Spleen (tissue), 11 donors: ENCODE results near the gene SNRNP48. TPM values are rescaled to one million over a fixed set of nuclear protein-coding genes. Genes with fewer than 3 reads are reported as not detected.

Experiments
- DNase-seq: peaks from one replicate; pipeline ENCODE4 v3.0.0-alpha.2; 2020
- H3K27ac ChIP-seq, 8 donors: fragments of 200-600 bp; sonication (generic) in 7 of 8; 1 replicate in 4 of 8; 2 replicates in 4 of 8; pipeline versions ENCODE4 v1.5.0 to v1.8.0; 2016 to 2021; ENCODE audit warnings: inconsistent platforms in 4 of 8, mild to moderate bottlenecking in 4 of 8, moderate library complexity in 1 of 8
- H3K27me3 ChIP-seq, 7 donors: fragments of 200-600 bp; sonication (generic) in 6 of 7; replicated peaks in 1 of 7; 1 replicate in 4 of 7; 2 replicates in 3 of 7; pipeline versions ENCODE4 v1.5.0 to v1.8.0; 2016 to 2021; ENCODE audit warnings: inconsistent platforms in 3 of 7, mild to moderate bottlenecking in 1 of 7
- H3K36me3 ChIP-seq, 6 donors: fragments of 200-600 bp; sonication (generic) in 5 of 6; 1 replicate in 4 of 6; 2 replicates in 2 of 6; pipeline versions ENCODE4 v1.5.0 to v1.8.0; 2016 to 2021; ENCODE audit warnings: inconsistent platforms in 2 of 6
- H3K4me1 ChIP-seq, 6 donors: fragments of 200-600 bp; sonication (generic) in 5 of 6; 1 replicate in 3 of 6; 2 replicates in 3 of 6; pipeline versions ENCODE4 v1.5.0 to v1.8.0; 2016 to 2021; ENCODE audit warnings: inconsistent platforms in 3 of 6
- H3K4me3 ChIP-seq, 8 donors: fragments of 200-600 bp; sonication (generic) in 7 of 8; 1 replicate in 4 of 8; 2 replicates in 4 of 8; pipeline versions ENCODE4 v1.5.0 to v1.8.0; 2016 to 2021; ENCODE audit warnings: inconsistent platforms in 4 of 8, mild to moderate bottlenecking in 4 of 8, moderate library complexity in 2 of 8
- H3K9me3 ChIP-seq, 8 donors: fragments of 200-600 bp; sonication (generic) in 7 of 8; 1 replicate in 4 of 8; 2 replicates in 4 of 8; pipeline versions ENCODE4 v1.5.0 to v1.8.0; 2016 to 2021; ENCODE audit warnings: inconsistent platforms in 4 of 8
- POLR2A ChIP-seq, 3 donors: fragments of 450-650 bp; IDR thresholded peaks; one replicate each; pipeline ENCODE4 v1.5.1; 2017; ENCODE audit warnings: antibody characterized with exemption in 3 of 3, mild to moderate bottlenecking in 1 of 3
- POLR2AphosphoS5 ChIP-seq, 3 donors: sonication (generic); formaldehyde crosslinking; IDR thresholded peaks; one replicate each; pipeline ENCODE4 v1.5.1; 2017; ENCODE audit warnings: antibody characterized with exemption in 3 of 3
- WGBS, 5 donors: extraction: QIAGEN DNeasy Blood & Tissue Kit in 3 of 5; methylation state at CpG; one replicate each; pipeline versions ENCODE4 v1.1.5 to v1.1.7; 2013 to 2018; 5-methylcytosine and 5-hydroxymethylcytosine counted together
- intact Hi-C: fragments of 100-400 bp; cut with DNase I; formaldehyde crosslinking; loops from one replicate; pipeline ENCODE4 v1.15.0; 2023; ENCODE audit warnings: low total_unique reads
- polyA plus RNA-seq, 3 donors: library from polyadenylated mRNA; stranded (reverse); fragments of 200-250 nt; gene quantifications; one replicate each; pipeline ENCODE4 v1.2.1, GENCODE V29; 2013
- total RNA-seq, 7 donors: library from RNA; depleted of rRNA in 3 of 7; stranded (reverse); fragments of >200 nt in 3 of 7; fragmentation: NEBNext Ultra II Directional in 4 of 7; extraction: Animal tissue kit (Norgen Biotek cat#: 25700) in 4 of 7; gene quantifications; one replicate each; pipeline versions ENCODE4 v1.1.0 to v1.2.1, GENCODE V29; 2016 to 2021
- TF ChIP-seq, protein P1 (sequence below), 11 experiments: fragments of 200-600 bp in 7 of 11; fragments of 450-650 bp in 4 of 11; sonication (generic) in 4 of 11; IDR thresholded peaks in 8 of 11; conservative IDR thresholded peaks in 3 of 11; 1 replicate in 7 of 11; 2 replicates in 4 of 11; pipeline versions ENCODE4 v1.4.0 to v1.8.0; 2016 to 2021; ENCODE audit warnings: antibody characterized with exemption in 11 of 11, inconsistent platforms in 4 of 11, mild to moderate bottlenecking in 1 of 11
- donor health status: healthy with polysubstance abuse.
- donor health status: DM: no; HTN: no; CAD: no; lungs with moderate emphysema.
- donor health status: DM: no; HTN: no; CAD: no.
- donor health status: Bipolar disorder and iron deficiency.
- donor health status: healthy.
- donor health status: DM: no; HTN: no; CAD: no.
- donor health status: DM: yes; HTN: yes; CAD: no.

SNRNP48 gene
- total and polyA plus RNA-seq, 10 donors, result 4.8 to 23.8 (median 14.2) TPM

DNA sequence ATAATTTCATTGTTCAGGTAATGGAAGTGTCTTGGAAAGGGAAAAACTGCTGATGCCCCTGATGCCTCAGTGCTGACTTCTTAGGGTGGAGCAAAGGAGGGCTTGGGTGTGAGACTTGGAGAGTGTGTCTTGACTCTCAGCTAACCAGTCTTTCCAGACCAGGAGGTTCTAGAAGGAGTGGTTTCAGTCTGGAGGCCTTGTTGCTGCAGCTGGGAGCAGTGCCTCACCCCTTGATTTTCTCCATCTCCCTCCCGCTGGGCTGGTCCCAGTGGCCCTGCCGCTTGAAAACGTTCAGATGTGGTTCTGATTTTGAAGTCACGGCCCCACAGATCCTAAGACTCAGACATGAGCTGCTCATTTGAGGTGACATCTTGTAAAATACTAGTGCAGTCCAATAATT is 43.1 kb upstream of the SNRNP48 start:
- no peak overlapping the region for H3K27ac ChIP-seq

DNA sequence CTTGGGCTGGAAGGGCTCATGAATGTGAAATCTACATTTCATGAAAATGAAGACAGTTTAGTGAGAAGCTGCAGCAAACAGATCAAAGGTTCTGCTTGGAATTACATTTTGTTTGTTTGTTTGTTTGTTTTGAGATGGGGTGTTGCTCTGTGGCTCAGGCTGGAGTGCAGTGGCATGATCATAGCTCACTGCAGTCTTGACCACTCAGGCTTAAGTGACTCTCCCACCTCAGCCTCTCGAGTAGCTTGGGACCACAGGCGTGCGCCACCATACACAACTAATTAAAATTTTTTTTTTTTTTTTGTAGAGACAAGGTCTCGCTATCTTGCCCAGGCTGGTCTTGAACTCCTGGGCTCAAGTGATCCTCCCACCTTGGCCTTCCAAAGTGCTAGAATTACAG is 42.7 kb upstream of the SNRNP48 start:
- H3K27me3 ChIP-seq, result peaks cover 0 to 76% (median 13%) of the 10 kb centered on the region in 7 donors
- peaks cover under 1 to 30% (median 14%) of the 10 kb centered on the region in 6 donors for H3K4me1 ChIP-seq
- H3K4me3 ChIP-seq, result no peak overlapping the region
- intact Hi-C loops, result no loop called here
- no peaks in the 10 kb centered on the region for H3K9me3 ChIP-seq
- H3K27ac ChIP-seq, result no peak overlapping the region
- TF ChIP-seq POLR2A (IDR thresholded peaks at IDR 0.05), result no peak
- 91 to 97% (median 93%) methylated on average over 4 of the region's 4 CpGs for WGBS, 5 donors
- no peaks in the 10 kb centered on the region for H3K36me3 ChIP-seq
- DNase-seq, result no peak

More for the DNA sequence above, 43.1 kb upstream of the SNRNP48 start:
- H3K36me3 ChIP-seq, result no peaks in the 10 kb centered on the region
- H3K4me3 ChIP-seq, result no peak overlapping the region
- WGBS, 5 donors, result 80 to 91% (median 87%) methylated on average over 4 of the region's 4 CpGs
- H3K27me3 ChIP-seq, result peaks cover 0 to 80% (median 17%) of the 10 kb centered on the region in 7 donors
- no peak for DNase-seq
- intact Hi-C loops, result no loop called here
- TF ChIP-seq POLR2A (IDR thresholded peaks at IDR 0.05) (no peak), POLR2AphosphoS5 (IDR thresholded peaks at IDR 0.05) (no peak)
- TF ChIP-seq, protein P1, sequence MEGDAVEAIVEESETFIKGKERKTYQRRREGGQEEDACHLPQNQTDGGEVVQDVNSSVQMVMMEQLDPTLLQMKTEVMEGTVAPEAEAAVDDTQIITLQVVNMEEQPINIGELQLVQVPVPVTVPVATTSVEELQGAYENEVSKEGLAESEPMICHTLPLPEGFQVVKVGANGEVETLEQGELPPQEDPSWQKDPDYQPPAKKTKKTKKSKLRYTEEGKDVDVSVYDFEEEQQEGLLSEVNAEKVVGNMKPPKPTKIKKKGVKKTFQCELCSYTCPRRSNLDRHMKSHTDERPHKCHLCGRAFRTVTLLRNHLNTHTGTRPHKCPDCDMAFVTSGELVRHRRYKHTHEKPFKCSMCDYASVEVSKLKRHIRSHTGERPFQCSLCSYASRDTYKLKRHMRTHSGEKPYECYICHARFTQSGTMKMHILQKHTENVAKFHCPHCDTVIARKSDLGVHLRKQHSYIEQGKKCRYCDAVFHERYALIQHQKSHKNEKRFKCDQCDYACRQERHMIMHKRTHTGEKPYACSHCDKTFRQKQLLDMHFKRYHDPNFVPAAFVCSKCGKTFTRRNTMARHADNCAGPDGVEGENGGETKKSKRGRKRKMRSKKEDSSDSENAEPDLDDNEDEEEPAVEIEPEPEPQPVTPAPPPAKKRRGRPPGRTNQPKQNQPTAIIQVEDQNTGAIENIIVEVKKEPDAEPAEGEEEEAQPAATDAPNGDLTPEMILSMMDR (IDR thresholded peaks at IDR 0.05 in 8 of 11, conservative IDR thresholded peaks at IDR 0.05 in 3 of 11), result no peak
- H3K9me3 ChIP-seq, result no peaks in the 10 kb centered on the region
- peaks cover 4 to 34% (median 18%) of the 10 kb centered on the region in 6 donors for H3K4me1 ChIP-seq

DNA sequence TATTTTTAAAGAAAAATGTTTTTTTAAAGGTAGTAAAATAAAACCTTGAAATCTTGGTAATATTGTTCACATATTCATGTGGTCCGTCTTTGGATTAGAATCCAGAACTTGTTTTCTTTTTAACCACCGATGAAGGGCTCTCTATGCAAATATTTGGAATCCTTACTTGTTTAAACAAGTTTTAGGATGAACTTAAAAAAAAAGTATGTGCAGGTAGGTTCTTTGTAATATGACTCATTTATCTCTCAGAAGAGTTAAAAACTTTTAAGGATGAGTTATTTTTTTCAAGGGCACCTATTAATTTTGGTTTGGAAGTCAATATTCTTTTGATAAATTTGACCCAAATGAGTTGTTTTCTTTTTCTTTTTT is 39.6 kb upstream of the SNRNP48 start:
- intact Hi-C loops, result no loop called here
- DNase-seq, result no peak
- Histone ChIP-seq H3K27me3 (peaks cover 0 to 49% (median 0%) of the 10 kb centered on the region in 7 donors), H3K9me3 (no peaks in the 10 kb centered on the region), H3K4me1 (peaks cover 0 to 8% (median 0%) of the 10 kb centered on the region in 6 donors), H3K27ac (no peak overlapping the region), H3K36me3 (no peaks in the 10 kb centered on the region), H3K4me3 (no peak overlapping the region)
- no peak for TF ChIP-seq POLR2AphosphoS5 (IDR thresholded peaks at IDR 0.05)
- TF ChIP-seq, protein P1 (IDR thresholded peaks at IDR 0.05 in 8 of 11, conservative IDR thresholded peaks at IDR 0.05 in 3 of 11), result no peak
- TF ChIP-seq POLR2A (IDR thresholded peaks at IDR 0.05), result no peak
- 89 to 97% (median 89%) methylated on average over 2 of the region's 2 CpGs for WGBS, 5 donors

DNA sequence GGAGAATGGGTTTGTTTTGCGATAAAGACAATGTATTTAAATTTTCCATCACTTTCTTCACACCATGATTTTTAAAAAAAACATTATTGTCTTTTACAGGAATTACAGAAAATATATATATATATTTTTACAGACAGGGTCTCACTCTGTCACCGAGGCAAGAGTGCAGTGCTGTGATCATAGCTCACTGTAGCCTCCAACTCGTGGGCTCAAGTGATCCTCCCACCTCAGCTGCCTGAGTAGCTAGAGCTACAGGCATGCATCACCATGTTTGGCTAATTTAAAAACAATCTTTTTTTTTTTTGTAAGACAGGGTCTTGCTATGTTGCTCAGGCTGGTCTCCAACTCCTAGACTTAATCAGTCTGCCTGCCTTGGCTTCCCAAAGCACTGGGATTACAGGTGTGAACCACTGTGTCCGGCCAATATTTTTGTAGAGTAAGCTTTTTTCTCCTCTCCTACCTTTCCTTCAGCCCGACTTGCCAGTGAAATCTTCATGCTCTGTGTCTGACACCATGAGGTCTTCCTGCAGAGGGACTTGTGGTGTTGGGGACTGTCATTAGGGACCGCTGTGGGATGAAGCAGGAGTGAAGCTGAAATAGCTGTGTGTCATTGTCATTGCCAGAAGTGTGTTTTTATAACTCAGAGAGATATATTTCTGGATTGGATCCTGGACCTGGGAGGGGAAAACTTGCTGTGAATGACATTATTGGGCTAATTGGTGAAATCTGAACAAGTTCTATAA is 35.3 kb upstream of the SNRNP48 start:
- H3K4me3 ChIP-seq, result no peak overlapping the region
- H3K9me3 ChIP-seq, result no peaks in the 10 kb centered on the region
- H3K36me3 ChIP-seq, result peaks cover 0 to 7% (median 0%) of the 10 kb centered on the region in 6 donors
- intact Hi-C loops, result no loop called here
- no peak for TF ChIP-seq POLR2AphosphoS5 (IDR thresholded peaks at IDR 0.05)
- TF ChIP-seq POLR2A (IDR thresholded peaks at IDR 0.05), result no peak
- TF ChIP-seq, protein P1 (IDR thresholded peaks at IDR 0.05 in 8 of 11, conservative IDR thresholded peaks at IDR 0.05 in 3 of 11), result no peak
- no peak for DNase-seq
- H3K27me3 ChIP-seq, result peaks cover 0 to 15% (median 0%) of the 10 kb centered on the region in 7 donors
- peaks cover 0 to 5% (median 0%) of the 10 kb centered on the region in 6 donors for H3K4me1 ChIP-seq
- 72 to 84% (median 82%) methylated on average over 6 of the region's 6 CpGs for WGBS, 5 donors
- H3K27ac ChIP-seq, result no peak overlapping the region
